PFSK-1 (cell line): ENCODE results near the gene CCDC9B. TPM values are rescaled to one million over a fixed set of nuclear protein-coding genes. Genes with fewer than 3 reads are reported as not detected.

ENCODE experiments used
- FOXP2 ChIP-seq: optimal IDR thresholded peaks from 2 replicates; pipeline ENCODE3; 2011; ENCODE audit warnings: borderline replicate concordance, control low read depth, inconsistent platforms; ENCODE audit not compliant: insufficient read depth; ENCODE audit errors: extremely low read length, extremely low read depth
- POLR2AphosphoS5 ChIP-seq: IDR thresholded peaks from 2 replicates; pipeline ENCODE4 v1.6.1; 2012; ENCODE audit warnings: low read depth, mild to moderate bottlenecking, control low read depth, low read length, moderate library complexity
- REST ChIP-seq, 2 experiments: IDR thresholded peaks; 2 replicates each; pipeline versions ENCODE4 v1.6.1 to v1.8.0; 2011 to 2012; ENCODE audit warnings: low read depth in 2 of 2, low read length in 2 of 2, control low read depth in 1 of 2, inconsistent platforms in 1 of 2, mild to moderate bottlenecking in 1 of 2, moderate library complexity in 1 of 2; ENCODE audit not compliant: insufficient read depth in 1 of 2
- SIN3A ChIP-seq: IDR thresholded peaks from 2 replicates; pipeline ENCODE4 v1.6.1; 2012; ENCODE audit warnings: mild to moderate bottlenecking, low read length, moderate library complexity, borderline replicate concordance; ENCODE audit not compliant: insufficient read depth
- TAF1 ChIP-seq: IDR thresholded peaks from 2 replicates; pipeline ENCODE4 v1.6.1; 2012; ENCODE audit warnings: low read length, control low read depth, borderline replicate concordance; ENCODE audit not compliant: insufficient read depth
- polyA plus RNA-seq: library from polyadenylated mRNA; unstranded; fragments of >200 nt; gene quantifications from one replicate; pipeline ENCODE4 v1.2.1, GENCODE V29; 2012; ENCODE audit warnings: low read depth, missing spikeins; ENCODE audit not compliant: insufficient read length

The CCDC9B gene
- polyA plus RNA-seq = 11.0 TPM

- no peak for TF ChIP-seq TAF1
- TF ChIP-seq POLR2AphosphoS5 = no peak
- TF ChIP-seq REST (IDR thresholded peaks at IDR 0.05; ENCODE audit: insufficient read depth in 1 of 2, low read depth in 2 of 2, low read length in 2 of 2) = no peak
- no peak for TF ChIP-seq SIN3A
- no peak for TF ChIP-seq FOXP2
Measured at GRCh38 chr15:40340740-40341400, at the start of gene CCDC9B. Gene CCDC9B (minus strand): TSS chr15:40340939. CDS start chr15:40340819, 120 bp downstream.

DNA sequence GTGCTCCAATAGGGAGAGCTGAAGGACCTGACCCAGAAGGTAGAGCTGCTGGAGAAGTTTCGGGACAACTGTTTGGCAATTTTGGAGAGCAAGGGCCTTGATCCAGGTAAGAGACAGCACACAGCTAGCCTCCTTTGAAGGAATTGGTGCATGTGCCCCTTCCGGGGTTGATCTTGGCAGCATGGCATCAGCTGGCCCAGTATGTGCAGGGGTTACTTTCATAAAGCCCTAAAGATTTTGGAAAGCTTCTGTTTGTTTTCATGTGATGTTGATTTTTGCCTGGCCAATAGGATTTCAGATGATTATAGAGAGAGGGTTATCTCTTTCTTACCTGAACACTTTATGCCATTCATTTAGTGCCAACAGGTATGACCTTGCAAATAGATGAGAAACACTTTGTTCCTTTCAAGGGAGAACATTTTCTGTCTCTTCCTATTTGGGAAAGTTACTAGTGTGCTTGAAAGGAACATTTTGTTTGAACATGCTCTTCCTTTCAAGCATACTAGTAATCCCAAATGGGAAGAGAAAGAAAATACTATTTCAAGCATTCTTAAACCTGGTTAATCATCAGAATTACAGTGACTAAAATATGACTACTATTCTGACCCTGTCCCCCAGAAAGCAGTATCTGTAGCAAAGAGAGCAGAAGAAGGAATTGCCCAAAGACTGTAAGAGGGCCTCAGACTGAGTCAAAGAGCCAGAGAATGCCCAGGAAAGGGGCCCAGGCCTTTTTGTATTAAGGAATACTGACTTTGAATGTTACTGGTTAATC, 49.3 kb upstream of the CCDC9B start:
- TF ChIP-seq TAF1 (no peak), REST (IDR thresholded peaks at IDR 0.05; ENCODE audit: insufficient read depth in 1 of 2, low read depth in 2 of 2, low read length in 2 of 2) (no peak), SIN3A (no peak), POLR2AphosphoS5 (no peak), FOXP2 (no peak)

DNA sequence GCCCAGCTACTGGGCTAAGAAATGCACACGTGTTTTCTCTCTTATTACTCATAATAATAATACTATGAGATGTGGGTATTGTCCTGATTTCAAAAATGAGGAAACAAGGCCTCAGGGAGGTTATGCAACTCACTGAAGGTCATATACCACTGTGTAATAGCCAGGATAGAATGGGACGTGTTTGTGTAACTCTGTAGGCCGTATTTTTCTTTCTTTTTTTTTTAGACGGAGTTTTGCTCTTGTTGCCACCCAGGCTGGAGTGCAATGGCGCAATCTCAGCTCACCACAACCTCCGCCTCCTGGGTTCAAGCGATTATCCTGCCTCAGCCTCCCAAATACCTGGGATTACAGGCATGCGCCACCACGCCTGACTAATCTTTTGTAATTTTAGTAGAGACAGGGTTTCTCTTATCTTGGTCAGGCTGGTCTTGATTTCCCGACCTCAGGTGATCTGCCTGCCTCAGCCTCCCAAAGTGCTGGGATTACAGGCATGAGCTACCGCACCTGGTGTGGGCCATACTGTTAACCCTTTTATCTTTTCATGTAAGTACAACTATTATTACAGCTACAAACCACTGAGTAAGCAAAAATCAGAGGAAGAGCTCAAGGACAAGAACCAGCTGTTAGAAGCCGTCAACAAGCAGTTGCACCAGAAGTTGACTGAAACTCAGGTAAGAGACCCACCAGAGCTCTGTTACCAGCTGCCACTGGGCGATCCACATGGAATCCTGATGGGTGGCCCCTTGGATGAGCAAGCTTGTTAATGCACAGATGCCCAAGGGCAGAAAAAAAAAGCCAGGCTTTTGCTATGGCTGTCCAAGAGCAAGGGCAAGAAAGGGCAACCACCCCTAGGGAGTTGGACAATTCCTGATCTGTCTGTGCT, 48.4 kb upstream of the CCDC9B start:
- TF ChIP-seq SIN3A = no peak
- no peak for TF ChIP-seq FOXP2
- TF ChIP-seq REST (IDR thresholded peaks at IDR 0.05; ENCODE audit: insufficient read depth in 1 of 2, low read depth in 2 of 2, low read length in 2 of 2) = no peak
- no peak for TF ChIP-seq TAF1
- TF ChIP-seq POLR2AphosphoS5 = no peak

DNA sequence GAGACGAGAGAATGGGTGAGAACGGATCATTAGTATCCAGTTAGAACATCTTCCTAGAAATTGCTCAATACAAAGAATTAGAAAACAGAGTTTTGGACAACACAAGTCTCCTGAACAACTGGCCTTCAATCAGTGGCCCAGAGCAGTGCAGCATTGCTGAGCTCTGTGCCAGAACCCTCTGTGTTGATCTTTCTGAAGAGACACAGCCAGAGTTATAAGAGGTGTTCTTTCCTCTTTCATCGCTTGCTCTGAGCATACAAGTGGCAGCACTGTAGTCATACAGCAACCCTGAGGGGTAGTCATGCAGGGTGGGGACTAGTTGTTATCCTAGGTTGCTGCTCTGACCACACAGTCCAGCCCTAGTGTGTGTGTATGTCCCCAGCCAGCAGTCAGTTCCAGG, 45.7 kb upstream of the CCDC9B start:
- no peak for TF ChIP-seq REST (IDR thresholded peaks at IDR 0.05; ENCODE audit: insufficient read depth in 1 of 2, low read depth in 2 of 2, low read length in 2 of 2)
- no peak for TF ChIP-seq POLR2AphosphoS5
- no peak for TF ChIP-seq FOXP2
